SK-N-SH treated with all-trans-retinoic acid at 6 μM for 48 hours (cell line): ENCODE results near the gene KRTAP20-3.

ENCODE experiments used
- ATAC-seq: fragments of 200-7000 bp; cut with Tn5 transposase; 3 replicates; pipeline ENCODE4 v1.9.1; 2020; ENCODE audit warnings: mild to moderate bottlenecking, moderate library complexity
- ARNTL ChIP-seq: fragments of 450-650 bp; formaldehyde crosslinking; IDR thresholded peaks from 2 replicates; pipeline ENCODE4 v1.5.0; 2020; ENCODE audit warnings: low read depth, mild to moderate bottlenecking, moderate library complexity, borderline replicate concordance
- BACH2 ChIP-seq: fragments of 250-450 bp; sonication (Bioruptor Pico); IDR thresholded peaks from 2 replicates; pipeline ENCODE4 v1.9.0; 2021; ENCODE audit warnings: mild to moderate bottlenecking, borderline replicate concordance
- CSDC2 ChIP-seq: fragments of 250-450 bp; sonication (Bioruptor Pico); IDR thresholded peaks from 2 replicates; pipeline ENCODE4 v1.5.0; 2020; ENCODE audit warnings: mild to moderate bottlenecking, moderate library complexity
- ESRRG ChIP-seq: fragments of 250-450 bp; sonication (Bioruptor Pico); IDR thresholded peaks from 2 replicates; pipeline ENCODE4 v1.6.1; 2021; ENCODE audit warnings: mild to moderate bottlenecking
- GLIS3 ChIP-seq: fragments of 250-450 bp; sonication (Bioruptor Pico); IDR thresholded peaks from 2 replicates; pipeline ENCODE4 v1.5.0; 2020; ENCODE audit warnings: mild to moderate bottlenecking, moderate library complexity
- ISL1 ChIP-seq: fragments of 250-450 bp; sonication (Bioruptor Pico); IDR thresholded peaks from 2 replicates; pipeline ENCODE4 v2.1.2; 2022; ENCODE audit warnings: mild to moderate bottlenecking, moderate library complexity
- OSR1 ChIP-seq: fragments of 250-450 bp; sonication (Bioruptor Pico); IDR thresholded peaks from 2 replicates; pipeline ENCODE4 v1.8.0; 2022; ENCODE audit warnings: moderate library complexity, mild to moderate bottlenecking, inconsistent platforms
- PATZ1 ChIP-seq: fragments of 250-450 bp; sonication (Bioruptor Pico); IDR thresholded peaks from 2 replicates; pipeline ENCODE4 v1.8.0; 2020; ENCODE audit warnings: mild to moderate bottlenecking, moderate library complexity, borderline replicate concordance
- PPARA ChIP-seq: fragments of 250-450 bp; sonication (Bioruptor Pico); IDR thresholded peaks from 2 replicates; pipeline ENCODE4 v1.5.0; 2020; ENCODE audit warnings: mild to moderate bottlenecking, borderline replicate concordance
- RARB ChIP-seq: fragments of 250-450 bp; sonication (Bioruptor Pico); IDR thresholded peaks from 2 replicates; pipeline ENCODE4 v1.8.0; 2021; ENCODE audit warnings: mild to moderate bottlenecking, moderate library complexity
- SNAI2 ChIP-seq: fragments of 250-450 bp; sonication (Bioruptor Pico); IDR thresholded peaks from 2 replicates; pipeline ENCODE4 v1.5.0; 2020; ENCODE audit warnings: mild to moderate bottlenecking, moderate library complexity
- TOX ChIP-seq: fragments of 250-450 bp; sonication (Bioruptor Pico); IDR thresholded peaks from 2 replicates; pipeline ENCODE4 v1.8.0; 2021; ENCODE audit warnings: mild to moderate bottlenecking, moderate library complexity, borderline replicate concordance
- ZC3H10 ChIP-seq: fragments of 250-450 bp; sonication (Bioruptor Pico); IDR thresholded peaks from 2 replicates; pipeline ENCODE4 v1.5.1; 2021; ENCODE audit warnings: mild to moderate bottlenecking, moderate library complexity
- ZFP3 ChIP-seq: fragments of 250-450 bp; sonication (Bioruptor Pico); IDR thresholded peaks from 2 replicates; pipeline ENCODE4 v1.5.0; 2020; ENCODE audit warnings: mild to moderate bottlenecking, moderate library complexity
- ZFP30 ChIP-seq: fragments of 450-650 bp; formaldehyde crosslinking; IDR thresholded peaks from 2 replicates; pipeline ENCODE4 v1.5.0; 2022; ENCODE audit warnings: mild to moderate bottlenecking, moderate library complexity
- ZNF565 ChIP-seq: fragments of 450-650 bp; formaldehyde crosslinking; conservative IDR thresholded peaks from 2 replicates; pipeline ENCODE4 v1.5.0; 2020; ENCODE audit warnings: low read depth, mild to moderate bottlenecking, moderate library complexity
- ZNF8 ChIP-seq: fragments of 450-650 bp; formaldehyde crosslinking; IDR thresholded peaks from 2 replicates; pipeline ENCODE4 v1.5.0; 2020; ENCODE audit warnings: mild to moderate bottlenecking, moderate library complexity
- TF ChIP-seq, protein P1 (sequence below): fragments of 250-450 bp; sonication (Bioruptor Pico); IDR thresholded peaks from 2 replicates; pipeline ENCODE4 v1.5.0; 2020; ENCODE audit warnings: mild to moderate bottlenecking, moderate library complexity
- TF ChIP-seq, protein P2 (sequence below): fragments of 250-450 bp; sonication (Bioruptor Pico); IDR thresholded peaks from 2 replicates; pipeline ENCODE4 v1.5.1; 2020; ENCODE audit warnings: low read depth, mild to moderate bottlenecking, moderate library complexity
- TF ChIP-seq, protein P3 (sequence below): fragments of 250-450 bp; sonication (Bioruptor Pico); IDR thresholded peaks from 2 replicates; pipeline ENCODE4 v1.8.0; 2021; ENCODE audit warnings: low read depth, mild to moderate bottlenecking, moderate library complexity, borderline replicate concordance

KRTAP20-3 gene

DNA sequence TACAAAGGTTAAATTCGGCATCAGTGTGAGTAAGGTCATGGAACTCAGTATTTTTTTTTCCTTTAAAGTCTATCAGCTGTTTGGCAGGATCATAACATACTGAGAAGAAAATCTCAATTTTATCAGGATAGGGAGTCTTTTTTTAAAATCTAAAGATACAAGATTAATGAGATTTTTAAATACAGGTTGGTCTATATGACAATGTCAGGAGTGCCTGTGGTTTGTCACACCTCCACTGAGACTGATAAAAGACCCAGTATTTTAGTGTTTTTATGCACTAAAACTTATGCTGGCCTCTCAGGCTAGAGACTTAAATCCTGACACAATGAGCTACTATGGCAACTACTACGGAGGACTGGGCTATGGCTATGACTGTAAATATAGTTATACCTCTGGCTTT lies at the start of gene KRTAP20-3:
Gene KRTAP20-3 (plus strand): TSS at position 301 of the 400 bp plus-strand sequence.
- no peak for ATAC-seq
- no peak for TF ChIP-seq ZFP30 (CRISPR knock-in tag)

- TF ChIP-seq ZNF8 (CRISPR knock-in tag) = no peak
- TF ChIP-seq, protein P1, sequence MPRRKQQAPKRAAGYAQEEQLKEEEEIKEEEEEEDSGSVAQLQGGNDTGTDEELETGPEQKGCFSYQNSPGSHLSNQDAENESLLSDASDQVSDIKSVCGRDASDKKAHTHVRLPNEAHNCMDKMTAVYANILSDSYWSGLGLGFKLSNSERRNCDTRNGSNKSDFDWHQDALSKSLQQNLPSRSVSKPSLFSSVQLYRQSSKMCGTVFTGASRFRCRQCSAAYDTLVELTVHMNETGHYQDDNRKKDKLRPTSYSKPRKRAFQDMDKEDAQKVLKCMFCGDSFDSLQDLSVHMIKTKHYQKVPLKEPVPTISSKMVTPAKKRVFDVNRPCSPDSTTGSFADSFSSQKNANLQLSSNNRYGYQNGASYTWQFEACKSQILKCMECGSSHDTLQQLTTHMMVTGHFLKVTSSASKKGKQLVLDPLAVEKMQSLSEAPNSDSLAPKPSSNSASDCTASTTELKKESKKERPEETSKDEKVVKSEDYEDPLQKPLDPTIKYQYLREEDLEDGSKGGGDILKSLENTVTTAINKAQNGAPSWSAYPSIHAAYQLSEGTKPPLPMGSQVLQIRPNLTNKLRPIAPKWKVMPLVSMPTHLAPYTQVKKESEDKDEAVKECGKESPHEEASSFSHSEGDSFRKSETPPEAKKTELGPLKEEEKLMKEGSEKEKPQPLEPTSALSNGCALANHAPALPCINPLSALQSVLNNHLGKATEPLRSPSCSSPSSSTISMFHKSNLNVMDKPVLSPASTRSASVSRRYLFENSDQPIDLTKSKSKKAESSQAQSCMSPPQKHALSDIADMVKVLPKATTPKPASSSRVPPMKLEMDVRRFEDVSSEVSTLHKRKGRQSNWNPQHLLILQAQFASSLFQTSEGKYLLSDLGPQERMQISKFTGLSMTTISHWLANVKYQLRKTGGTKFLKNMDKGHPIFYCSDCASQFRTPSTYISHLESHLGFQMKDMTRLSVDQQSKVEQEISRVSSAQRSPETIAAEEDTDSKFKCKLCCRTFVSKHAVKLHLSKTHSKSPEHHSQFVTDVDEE (CRISPR knock-in tag) = no peak
- no peak for TF ChIP-seq ISL1 (CRISPR knock-in tag)
- TF ChIP-seq ZFP3 (CRISPR knock-in tag) = no peak
- no peak for ATAC-seq
Observed at GRCh38 chr21:30598802-30599201, 43.9 kb upstream of the KRTAP20-3 start, which contains the start of gene KRTAP6-2. Gene KRTAP6-2 (minus strand): TSS chr21:30598902. CDS start chr21:30598874, 28 bp downstream.

GRCh38 chr21:30600787-30601186 lies 41.9 kb upstream of the KRTAP20-3 start, which contains the start of gene KRTAP22-1:
Gene KRTAP22-1 (plus strand): TSS chr21:30601087.
- TF ChIP-seq CSDC2 (CRISPR knock-in tag) (no peak), GLIS3 (CRISPR knock-in tag) (no peak), PATZ1 (CRISPR knock-in tag) (no peak), ZNF565 (CRISPR knock-in tag) (no peak), ZFP3 (CRISPR knock-in tag) (no peak), TOX (CRISPR knock-in tag) (no peak), ARNTL (CRISPR knock-in tag) (no peak), RARB (no peak), ESRRG (CRISPR knock-in tag) (no peak), ZC3H10 (CRISPR knock-in tag) (no peak), BACH2 (CRISPR knock-in tag) (no peak), PPARA (no peak), OSR1 (CRISPR knock-in tag) (no peak), SNAI2 (CRISPR knock-in tag) (no peak), ISL1 (CRISPR knock-in tag) (no peak), ZNF8 (CRISPR knock-in tag) (no peak), ZFP30 (CRISPR knock-in tag) (no peak)
- TF ChIP-seq, protein P2, sequence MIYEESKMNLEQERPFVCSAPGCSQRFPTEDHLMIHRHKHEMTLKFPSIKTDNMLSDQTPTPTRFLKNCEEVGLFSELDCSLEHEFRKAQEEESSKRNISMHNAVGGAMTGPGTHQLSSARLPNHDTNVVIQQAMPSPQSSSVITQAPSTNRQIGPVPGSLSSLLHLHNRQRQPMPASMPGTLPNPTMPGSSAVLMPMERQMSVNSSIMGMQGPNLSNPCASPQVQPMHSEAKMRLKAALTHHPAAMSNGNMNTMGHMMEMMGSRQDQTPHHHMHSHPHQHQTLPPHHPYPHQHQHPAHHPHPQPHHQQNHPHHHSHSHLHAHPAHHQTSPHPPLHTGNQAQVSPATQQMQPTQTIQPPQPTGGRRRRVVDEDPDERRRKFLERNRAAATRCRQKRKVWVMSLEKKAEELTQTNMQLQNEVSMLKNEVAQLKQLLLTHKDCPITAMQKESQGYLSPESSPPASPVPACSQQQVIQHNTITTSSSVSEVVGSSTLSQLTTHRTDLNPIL = no peak
- TF ChIP-seq, protein P3, sequence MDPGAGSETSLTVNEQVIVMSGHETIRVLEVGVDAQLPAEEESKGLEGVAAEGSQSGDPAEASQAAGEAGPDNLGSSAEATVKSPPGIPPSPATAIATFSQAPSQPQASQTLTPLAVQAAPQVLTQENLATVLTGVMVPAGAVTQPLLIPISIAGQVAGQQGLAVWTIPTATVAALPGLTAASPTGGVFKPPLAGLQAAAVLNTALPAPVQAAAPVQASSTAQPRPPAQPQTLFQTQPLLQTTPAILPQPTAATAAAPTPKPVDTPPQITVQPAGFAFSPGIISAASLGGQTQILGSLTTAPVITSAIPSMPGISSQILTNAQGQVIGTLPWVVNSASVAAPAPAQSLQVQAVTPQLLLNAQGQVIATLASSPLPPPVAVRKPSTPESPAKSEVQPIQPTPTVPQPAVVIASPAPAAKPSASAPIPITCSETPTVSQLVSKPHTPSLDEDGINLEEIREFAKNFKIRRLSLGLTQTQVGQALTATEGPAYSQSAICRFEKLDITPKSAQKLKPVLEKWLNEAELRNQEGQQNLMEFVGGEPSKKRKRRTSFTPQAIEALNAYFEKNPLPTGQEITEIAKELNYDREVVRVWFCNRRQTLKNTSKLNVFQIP (CRISPR knock-in tag) = no peak
- TF ChIP-seq, protein P1 (CRISPR knock-in tag) = no peak

More at GRCh38 chr21:30600787-30601186, 41.9 kb upstream of the KRTAP20-3 start, which contains the start of gene KRTAP22-1:
- no peak for ATAC-seq
